ENCODE measurements around the gene PTPRN2. TPM values are rescaled to one million over a fixed set of nuclear protein-coding genes. Genes with fewer than 3 reads are reported as not detected.
"Not testable (repeated sequence)": the region's sequence is repeated elsewhere in the genome, so short reads cannot be mapped to it uniquely, and the experiment has no call there.

PTPRN2 gene
- polyA plus RNA-seq, 1 experiment, result 0.02 TPM

GRCh38 chr7:157941210-157941609 lies 646.4 kb downstream of the PTPRN2 start:
- TF ChIP-seq, protein P1, sequence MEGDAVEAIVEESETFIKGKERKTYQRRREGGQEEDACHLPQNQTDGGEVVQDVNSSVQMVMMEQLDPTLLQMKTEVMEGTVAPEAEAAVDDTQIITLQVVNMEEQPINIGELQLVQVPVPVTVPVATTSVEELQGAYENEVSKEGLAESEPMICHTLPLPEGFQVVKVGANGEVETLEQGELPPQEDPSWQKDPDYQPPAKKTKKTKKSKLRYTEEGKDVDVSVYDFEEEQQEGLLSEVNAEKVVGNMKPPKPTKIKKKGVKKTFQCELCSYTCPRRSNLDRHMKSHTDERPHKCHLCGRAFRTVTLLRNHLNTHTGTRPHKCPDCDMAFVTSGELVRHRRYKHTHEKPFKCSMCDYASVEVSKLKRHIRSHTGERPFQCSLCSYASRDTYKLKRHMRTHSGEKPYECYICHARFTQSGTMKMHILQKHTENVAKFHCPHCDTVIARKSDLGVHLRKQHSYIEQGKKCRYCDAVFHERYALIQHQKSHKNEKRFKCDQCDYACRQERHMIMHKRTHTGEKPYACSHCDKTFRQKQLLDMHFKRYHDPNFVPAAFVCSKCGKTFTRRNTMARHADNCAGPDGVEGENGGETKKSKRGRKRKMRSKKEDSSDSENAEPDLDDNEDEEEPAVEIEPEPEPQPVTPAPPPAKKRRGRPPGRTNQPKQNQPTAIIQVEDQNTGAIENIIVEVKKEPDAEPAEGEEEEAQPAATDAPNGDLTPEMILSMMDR (IDR thresholded peaks at IDR 0.05; ENCODE audit: low read depth, low read length), result no peak
- POLR2A ChIA-PET, result no interaction called here
- H3K9me3 ChIP-seq (ENCODE audit: control insufficient read depth, insufficient read depth, low read length), result peaks cover 86% of the 10 kb centered on the region

DNA sequence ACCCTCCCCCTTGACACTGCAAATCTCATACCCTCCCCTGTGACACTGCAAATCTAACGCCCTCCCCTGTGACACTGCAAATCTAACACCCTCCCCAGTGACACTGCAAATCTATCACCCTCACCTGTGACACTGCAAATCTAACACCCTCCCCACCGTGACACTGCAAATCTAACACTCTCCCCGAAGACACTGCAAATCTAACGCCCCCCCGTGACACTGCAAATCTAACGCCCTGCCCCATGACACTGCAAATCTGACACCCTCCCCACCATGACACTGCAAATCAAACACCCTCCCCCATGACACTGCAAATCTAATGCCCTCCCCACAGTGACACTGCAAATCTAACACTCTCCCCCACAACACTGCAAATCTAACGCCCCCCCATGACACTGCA lies 647.1 kb downstream of the PTPRN2 start:
- no peak for DNase-seq (ENCODE audit: low read depth, low spot score)
- Histone ChIP-seq H3K27ac (ENCODE audit: low read depth, low read length) (no peak overlapping the region), H3K9me3 (ENCODE audit: control insufficient read depth, insufficient read depth, low read length) (peaks cover 86% of the 10 kb centered on the region), H3K27me3 (ENCODE audit: control insufficient read depth, insufficient read depth, low read length) (no peaks in the 10 kb centered on the region), H3K4me3 (ENCODE audit: low read depth, low read length) (no peak overlapping the region)
- TF ChIP-seq, protein P1 (IDR thresholded peaks at IDR 0.05; ENCODE audit: low read depth, low read length), result no peak
- CTCF ChIA-PET, result no interaction called here
- POLR2A ChIA-PET, result no interaction called here

More at GRCh38 chr7:157941210-157941609, 646.4 kb downstream of the PTPRN2 start:
- no peak overlapping the region for H3K4me3 ChIP-seq (ENCODE audit: low read depth, low read length)
- no peaks in the 10 kb centered on the region for H3K27me3 ChIP-seq (ENCODE audit: control insufficient read depth, insufficient read depth, low read length)
- H3K27ac ChIP-seq (ENCODE audit: low read depth, low read length), result no peak overlapping the region
- no peak for DNase-seq (ENCODE audit: low read depth, low spot score)
- CTCF ChIA-PET, result no interaction called here

DNA sequence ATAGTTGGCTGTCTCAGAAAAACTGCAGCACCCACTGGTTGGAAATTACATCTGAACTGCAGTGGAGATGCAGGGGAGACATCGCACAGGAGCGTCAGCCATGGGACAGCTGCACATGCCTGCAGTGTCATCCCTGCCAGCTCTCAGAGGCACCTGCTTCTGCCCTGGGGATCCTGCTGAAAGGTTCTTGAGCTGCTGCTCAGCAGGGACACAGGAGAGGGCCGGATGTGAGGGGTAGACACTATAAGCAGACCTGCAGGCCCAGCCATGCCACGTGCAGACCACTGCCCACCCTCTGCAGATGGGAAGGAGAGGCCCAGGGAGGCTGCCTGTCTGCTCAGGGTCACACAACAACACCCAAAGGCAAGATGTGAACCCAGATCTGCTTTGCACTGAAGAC lies 649.4 kb downstream of the PTPRN2 start:
- DNase-seq (ENCODE audit: low read depth, low spot score), result no peak
- Histone ChIP-seq H3K27me3 (ENCODE audit: control insufficient read depth, insufficient read depth, low read length) (no peaks in the 10 kb centered on the region), H3K9me3 (ENCODE audit: control insufficient read depth, insufficient read depth, low read length) (peaks cover 80% of the 10 kb centered on the region), H3K27ac (ENCODE audit: low read depth, low read length) (no peak overlapping the region), H3K4me3 (ENCODE audit: low read depth, low read length) (no peak overlapping the region)
- POLR2A ChIA-PET, result no interaction called here
- TF ChIP-seq, protein P1 (IDR thresholded peaks at IDR 0.05; ENCODE audit: low read depth, low read length), result no peak
- CTCF ChIA-PET, result no interaction called here

GRCh38 chr7:157937406-157937805 lies 650.2 kb downstream of the PTPRN2 start:
- ChIA-PET CTCF (no interaction called here), POLR2A (no interaction called here)
- TF ChIP-seq, protein P1 (IDR thresholded peaks at IDR 0.05; ENCODE audit: low read depth, low read length), result no peak

GRCh38 chr7:157936976-157937375 lies 650.6 kb downstream of the PTPRN2 start:
- no peaks in the 10 kb centered on the region for H3K27me3 ChIP-seq (ENCODE audit: control insufficient read depth, insufficient read depth, low read length)
- no peak overlapping the region for H3K27ac ChIP-seq (ENCODE audit: low read depth, low read length)
- H3K9me3 ChIP-seq (ENCODE audit: control insufficient read depth, insufficient read depth, low read length), result peaks cover 78% of the 10 kb centered on the region
- TF ChIP-seq, protein P1 (IDR thresholded peaks at IDR 0.05; ENCODE audit: low read depth, low read length), result no peak
- ChIA-PET POLR2A (no interaction called here), CTCF (no interaction called here)
- DNase-seq (ENCODE audit: low read depth, low spot score), result no peak
- no peak overlapping the region for H3K4me3 ChIP-seq (ENCODE audit: low read depth, low read length)

More at GRCh38 chr7:157937406-157937805, 650.2 kb downstream of the PTPRN2 start:
- H3K27me3 ChIP-seq (ENCODE audit: control insufficient read depth, insufficient read depth, low read length), result no peaks in the 10 kb centered on the region
- no peak overlapping the region for H3K4me3 ChIP-seq (ENCODE audit: low read depth, low read length)
- H3K27ac ChIP-seq (ENCODE audit: low read depth, low read length), result no peak overlapping the region
- H3K9me3 ChIP-seq (ENCODE audit: control insufficient read depth, insufficient read depth, low read length), result peaks cover 79% of the 10 kb centered on the region
- DNase-seq (ENCODE audit: low read depth, low spot score), result no peak

DNA sequence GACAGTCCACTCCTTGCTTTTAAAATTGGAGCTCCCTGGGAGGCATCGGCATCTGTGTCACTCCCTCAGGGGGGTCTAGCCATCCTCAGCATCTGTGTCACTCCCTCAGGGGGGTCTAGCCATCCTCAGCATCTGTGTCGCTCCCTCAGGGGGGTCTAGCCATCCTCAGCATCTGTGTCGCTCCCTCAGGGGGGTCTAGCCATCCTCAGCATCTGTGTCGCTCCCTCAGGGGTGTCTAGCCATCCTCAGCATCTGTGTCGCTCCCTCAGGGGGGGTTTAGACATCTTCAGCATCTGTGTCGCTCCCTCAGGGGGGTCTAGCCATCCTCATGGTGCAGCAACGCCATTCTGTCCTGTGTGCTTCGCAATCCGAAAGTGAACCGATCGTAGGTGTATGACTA lies 651.9 kb downstream of the PTPRN2 start:
- H3K27ac ChIP-seq (ENCODE audit: low read depth, low read length); POLR2A ChIA-PET; H3K4me3 ChIP-seq (ENCODE audit: low read depth, low read length); H3K27me3 ChIP-seq (ENCODE audit: control insufficient read depth, insufficient read depth, low read length); CTCF ChIA-PET; DNase-seq (ENCODE audit: low read depth, low spot score): not testable (repeated sequence)
- peaks cover 81% of the 10 kb centered on the region for H3K9me3 ChIP-seq (ENCODE audit: control insufficient read depth, insufficient read depth, low read length)

DNA sequence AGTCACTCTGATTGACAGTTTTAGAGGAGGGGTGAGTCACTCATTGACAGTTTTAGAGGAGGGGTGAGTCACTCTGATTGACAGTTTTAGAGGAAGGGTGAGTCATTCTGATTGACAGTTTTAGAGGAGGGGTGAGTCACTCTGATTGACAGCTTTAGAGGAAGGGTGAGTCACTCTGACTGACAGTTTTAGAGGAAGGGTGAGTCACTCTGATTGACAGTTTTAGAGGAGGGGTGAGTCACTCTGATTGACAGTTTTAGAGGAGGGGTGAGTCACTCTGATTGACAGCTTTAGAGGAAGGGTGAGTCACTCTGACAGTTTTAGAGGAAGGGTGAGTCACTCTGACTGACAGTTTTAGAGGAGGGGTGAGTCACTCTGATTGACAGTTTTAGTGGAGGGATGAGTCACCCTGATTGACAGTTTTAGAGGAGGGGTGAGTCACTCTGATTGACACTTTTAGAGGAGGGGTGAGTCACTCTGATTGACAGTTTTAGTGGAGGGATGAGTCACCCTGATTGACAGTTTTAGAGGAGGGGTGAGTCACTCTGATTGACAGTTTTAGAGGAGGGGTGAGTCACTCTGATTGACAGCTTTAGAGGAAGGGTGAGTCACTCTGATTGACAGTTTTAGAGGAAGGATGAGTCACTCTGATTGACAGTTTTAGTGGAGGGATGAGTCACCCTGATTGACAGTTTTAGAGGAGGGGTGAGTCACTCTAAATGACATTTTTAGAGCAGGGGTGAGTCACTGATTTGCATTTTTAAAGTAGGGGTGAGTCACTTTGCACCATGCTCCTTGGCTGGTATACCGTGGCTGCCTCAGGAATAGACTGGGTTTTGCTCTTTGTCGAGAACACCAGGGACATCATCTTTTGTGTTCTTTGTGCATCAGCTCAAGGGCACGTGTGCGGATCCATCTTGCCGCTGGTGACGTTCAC lies 654.1 kb downstream of the PTPRN2 start:
- POLR2A ChIA-PET; H3K27me3 ChIP-seq (ENCODE audit: control insufficient read depth, insufficient read depth, low read length); H3K27ac ChIP-seq (ENCODE audit: low read depth, low read length); CTCF ChIA-PET; DNase-seq (ENCODE audit: low read depth, low spot score); H3K4me3 ChIP-seq (ENCODE audit: low read depth, low read length): not testable (repeated sequence)
- peaks cover 85% of the 10 kb centered on the region for H3K9me3 ChIP-seq (ENCODE audit: control insufficient read depth, insufficient read depth, low read length)
